Measurements from ENCODE around the gene DUSP1.

DNA sequence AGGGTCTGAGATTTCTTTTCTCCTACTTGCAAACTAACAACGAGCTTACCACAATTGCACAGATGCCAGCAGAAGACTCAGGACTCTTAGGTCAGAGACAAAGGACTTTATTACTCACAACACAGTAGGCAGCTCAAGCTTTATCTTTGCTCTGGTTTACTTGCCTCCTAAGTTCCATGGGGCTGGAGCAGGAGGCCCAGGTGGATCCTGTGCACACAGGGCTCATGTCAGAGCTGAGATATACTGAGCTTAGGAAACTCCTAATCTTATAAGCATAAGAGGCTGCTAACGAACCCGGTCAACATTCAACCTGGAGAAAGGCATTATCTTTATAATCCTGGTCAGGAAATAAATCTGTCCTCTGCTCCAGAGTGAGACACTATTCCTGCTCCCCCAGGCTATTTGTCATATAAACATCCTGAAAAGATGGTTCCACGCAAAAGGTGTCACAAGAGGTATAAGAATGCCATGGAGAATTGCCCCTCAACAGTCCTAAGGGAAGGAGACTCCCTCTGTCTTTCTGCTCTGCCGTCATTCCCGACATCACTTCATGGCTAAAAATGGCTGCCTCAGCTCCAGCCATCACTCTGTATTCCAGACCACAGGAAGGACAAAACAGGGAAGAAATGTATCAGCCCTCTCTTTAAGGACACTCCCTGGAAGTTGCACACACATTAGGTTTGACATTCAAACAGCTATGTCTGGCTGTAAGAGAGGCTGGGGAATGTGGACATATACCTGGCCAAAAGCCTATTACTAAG is 16.2 kb downstream of the DUSP1 start:
- no peak for TF ChIP-seq TOX (CRISPR knock-in tag; IDR thresholded peaks at IDR 0.05; ENCODE audit: borderline replicate concordance)
- TF ChIP-seq ZFP30 (CRISPR knock-in tag; IDR thresholded peaks at IDR 0.05), result no peak
- TF ChIP-seq OSR1 (CRISPR knock-in tag; IDR thresholded peaks at IDR 0.05), result no peak
- TF ChIP-seq ZNF8 (CRISPR knock-in tag; IDR thresholded peaks at IDR 0.05), result no peak
- TF ChIP-seq ESRRG (CRISPR knock-in tag; IDR thresholded peaks at IDR 0.05), result no peak
- TF ChIP-seq, protein P1, sequence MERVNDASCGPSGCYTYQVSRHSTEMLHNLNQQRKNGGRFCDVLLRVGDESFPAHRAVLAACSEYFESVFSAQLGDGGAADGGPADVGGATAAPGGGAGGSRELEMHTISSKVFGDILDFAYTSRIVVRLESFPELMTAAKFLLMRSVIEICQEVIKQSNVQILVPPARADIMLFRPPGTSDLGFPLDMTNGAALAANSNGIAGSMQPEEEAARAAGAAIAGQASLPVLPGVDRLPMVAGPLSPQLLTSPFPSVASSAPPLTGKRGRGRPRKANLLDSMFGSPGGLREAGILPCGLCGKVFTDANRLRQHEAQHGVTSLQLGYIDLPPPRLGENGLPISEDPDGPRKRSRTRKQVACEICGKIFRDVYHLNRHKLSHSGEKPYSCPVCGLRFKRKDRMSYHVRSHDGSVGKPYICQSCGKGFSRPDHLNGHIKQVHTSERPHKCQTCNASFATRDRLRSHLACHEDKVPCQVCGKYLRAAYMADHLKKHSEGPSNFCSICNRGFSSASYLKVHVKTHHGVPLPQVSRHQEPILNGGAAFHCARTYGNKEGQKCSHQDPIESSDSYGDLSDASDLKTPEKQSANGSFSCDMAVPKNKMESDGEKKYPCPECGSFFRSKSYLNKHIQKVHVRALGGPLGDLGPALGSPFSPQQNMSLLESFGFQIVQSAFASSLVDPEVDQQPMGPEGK (CRISPR knock-in tag; IDR thresholded peaks at IDR 0.05; ENCODE audit: borderline replicate concordance), result no peak
- no peak for TF ChIP-seq ZNF565 (CRISPR knock-in tag; conservative IDR thresholded peaks at IDR 0.05; ENCODE audit: low read depth)
- TF ChIP-seq CSDC2 (CRISPR knock-in tag; IDR thresholded peaks at IDR 0.05), result no peak
- TF ChIP-seq CREB5 (CRISPR knock-in tag; IDR thresholded peaks at IDR 0.05; ENCODE audit: low read depth), result no peak
- no peak for TF ChIP-seq ARNTL (CRISPR knock-in tag; IDR thresholded peaks at IDR 0.05; ENCODE audit: borderline replicate concordance, low read depth)

Measured in SK-N-SH treated with all-trans-retinoic acid at 6 μM for 48 hours (cell line).